PC-9 (cell line): ENCODE results near the gene LRRC8C. TPM values are rescaled to one million over a fixed set of nuclear protein-coding genes. Genes with fewer than 3 reads are reported as not detected.

Experiments used
- BruUV-seq: library from RNA; stranded (reverse); fragments of 400-500 nt; replicated peaks from 2 replicates; lab custom pipeline; 2021; lab: Mats Ljungman, UMichigan
- CTCF ChIA-PET: fragments of 300-600 bp; sonication (Branson Sonifier 250); formaldehyde crosslinking; loops from one replicate; lab custom pipeline; 2022; ENCODE audit warnings: antibody characterized with exemption; lab: Charles Lee
- POLR2A ChIA-PET: fragments of 300-600 bp; sonication (Branson Sonifier 250); formaldehyde crosslinking; loops from one replicate; lab custom pipeline; 2022; ENCODE audit warnings: antibody characterized with exemption; ENCODE audit not compliant: unreplicated experiment; lab: Charles Lee
- DNase-seq, 2 experiments: peaks; one replicate each; pipeline versions ENCODE4 v3.0.0 to v3.0.0-alpha.2; 2015 to 2022; ENCODE audit warnings: mixed read lengths in 1 of 2
- H2AFZ ChIP-seq: fragments of 200-600 bp; sonication (generic); 2 replicates; pipeline ENCODE4 v1.8.1; 2017; ENCODE audit warnings: antibody characterized with exemption
- H3F3A ChIP-seq: fragments of 200-600 bp; sonication (generic); 2 replicates; pipeline ENCODE4 v1.8.1; 2017; ENCODE audit warnings: antibody characterized with exemption, mild to moderate bottlenecking, low read depth; ENCODE audit not compliant: insufficient read depth
- H3K27ac ChIP-seq: fragments of 200-600 bp; sonication (generic); 2 replicates; pipeline ENCODE4 v1.6.1; 2016; ENCODE audit warnings: mixed run types
- H3K27me3 ChIP-seq: fragments of 200-600 bp; sonication (generic); 2 replicates; pipeline ENCODE4 v1.6.1; 2016; ENCODE audit warnings: low read depth, mixed run types; ENCODE audit not compliant: insufficient read depth
- H3K36me3 ChIP-seq: fragments of 200-600 bp; sonication (generic); 2 replicates; pipeline ENCODE4 v1.6.1; 2016; ENCODE audit warnings: low read depth, mixed run types
- H3K4me1 ChIP-seq: fragments of 200-600 bp; sonication (generic); replicated peaks from 2 replicates; pipeline ENCODE4 v1.6.1; 2016; ENCODE audit warnings: mixed run types; ENCODE audit not compliant: insufficient read depth
- H3K4me2 ChIP-seq: fragments of 200-600 bp; sonication (generic); 2 replicates; pipeline ENCODE4 v1.6.1; 2017; ENCODE audit warnings: mixed run types
- H3K4me3 ChIP-seq: fragments of 200-600 bp; sonication (generic); 2 replicates; pipeline ENCODE4 v1.6.1; 2016; ENCODE audit warnings: mixed run types
- H3K79me2 ChIP-seq: fragments of 200-600 bp; sonication (generic); 2 replicates; pipeline ENCODE4 v1.6.1; 2017; ENCODE audit warnings: low read depth, mixed run types
- H3K9me2 ChIP-seq: fragments of 200-600 bp; sonication (generic); 2 replicates; pipeline ENCODE4 v1.8.1; 2017; ENCODE audit warnings: mild to moderate bottlenecking; ENCODE audit not compliant: insufficient read depth
- H3K9me3 ChIP-seq: fragments of 200-600 bp; sonication (generic); 2 replicates; pipeline ENCODE4 v1.8.1; 2016; ENCODE audit warnings: low read depth; ENCODE audit not compliant: insufficient read depth
- H4K20me1 ChIP-seq: fragments of 200-600 bp; sonication (generic); 2 replicates; pipeline ENCODE4 v1.8.1; 2017; ENCODE audit not compliant: insufficient read depth
- CTCF ChIP-seq: fragments of 200-600 bp; sonication (generic); conservative IDR thresholded peaks from 2 replicates; pipeline ENCODE4 v1.6.1; 2017; ENCODE audit warnings: mixed run types, antibody characterized with exemption, mild to moderate bottlenecking, moderate library complexity
- EZH2 ChIP-seq: fragments of 200-600 bp; sonication (generic); IDR thresholded peaks from 2 replicates; pipeline ENCODE4 v1.8.0; 2017; ENCODE audit warnings: antibody characterized with exemption, low read depth
- intact Hi-C: fragments of 100-400 bp; cut with micrococcal nuclease; formaldehyde crosslinking; loops from one replicate; pipeline ENCODE4 v1.10.0; 2022; ENCODE audit not compliant: unreplicated experiment
- total RNA-seq: library from RNA; stranded (reverse); gene quantifications from 2 replicates; pipeline ENCODE4 v1.2.3, GENCODE V29; 2021

LRRC8C gene
- total RNA-seq, 1 experiment from 2014 or later: 2.2 TPM

- no peaks in the 10 kb centered on the region for H3K9me3 ChIP-seq
- H3K79me2 ChIP-seq: no peaks in the 10 kb centered on the region
- no peaks in the 10 kb centered on the region for H3K9me2 ChIP-seq
- no peak overlapping the region for H3K27ac ChIP-seq
- no peak for DNase-seq
- no TSS peak for BruUV-seq
- H2AFZ ChIP-seq: no peak overlapping the region
- H3K4me1 ChIP-seq: peaks cover 11% of the 10 kb centered on the region
- no peak overlapping the region for H3K4me2 ChIP-seq
- H3K36me3 ChIP-seq: no peaks in the 10 kb centered on the region
- no peaks in the 10 kb centered on the region for H3F3A ChIP-seq
- ChIA-PET CTCF (no interaction called here), POLR2A (no interaction called here)
- no peaks in the 10 kb centered on the region for H3K27me3 ChIP-seq
- no peak overlapping the region for H3K4me3 ChIP-seq
- TF ChIP-seq CTCF (no peak), EZH2 (no peak)
- H4K20me1 ChIP-seq: no peaks in the 10 kb centered on the region
- intact Hi-C loops: no loop called here
These were observed 36.0 kb downstream of the LRRC8C start for GRCh38 chr1:89668961-89669360.

GRCh38 chr1:89669441-89669840, 36.5 kb downstream of the LRRC8C start:
- Histone ChIP-seq H2AFZ (no peak overlapping the region), H3K79me2 (no peaks in the 10 kb centered on the region), H3K4me1 (peaks cover 11% of the 10 kb centered on the region), H3K27me3 (no peaks in the 10 kb centered on the region), H3F3A (no peaks in the 10 kb centered on the region), H3K4me2 (no peak overlapping the region), H3K9me2 (no peaks in the 10 kb centered on the region), H3K4me3 (no peak overlapping the region), H3K27ac (no peak overlapping the region), H4K20me1 (no peaks in the 10 kb centered on the region), H3K9me3 (no peaks in the 10 kb centered on the region), H3K36me3 (no peaks in the 10 kb centered on the region)
- intact Hi-C loops: no loop called here
- POLR2A ChIA-PET: no interaction called here
- BruUV-seq: no TSS peak
- DNase-seq: no peak
- CTCF ChIA-PET: no interaction called here
- no peak for TF ChIP-seq EZH2
- TF ChIP-seq CTCF: no peak

GRCh38 chr1:89670163-89670562, 37.2 kb downstream of the LRRC8C start:
- peaks cover 11% of the 10 kb centered on the region for H3K4me1 ChIP-seq
- no peak for DNase-seq
- no peaks in the 10 kb centered on the region for H3K27me3 ChIP-seq
- H3K9me3 ChIP-seq: no peaks in the 10 kb centered on the region
- H4K20me1 ChIP-seq: no peaks in the 10 kb centered on the region
- H3F3A ChIP-seq: no peaks in the 10 kb centered on the region
- CTCF ChIA-PET: no interaction called here
- no peaks in the 10 kb centered on the region for H3K36me3 ChIP-seq
- H3K79me2 ChIP-seq: no peaks in the 10 kb centered on the region
- H2AFZ ChIP-seq: no peak overlapping the region
- H3K4me3 ChIP-seq: no peak overlapping the region
- TF ChIP-seq CTCF (no peak), EZH2 (no peak)
- intact Hi-C loops: no loop called here
- H3K4me2 ChIP-seq: no peak overlapping the region
- no peak overlapping the region for H3K27ac ChIP-seq
- POLR2A ChIA-PET: no interaction called here
- BruUV-seq: no TSS peak
- H3K9me2 ChIP-seq: no peaks in the 10 kb centered on the region
